Lower lobe of right lung (tissue), 2 donors: ENCODE results near the gene VPS18. TPM values are rescaled to one million over a fixed set of nuclear protein-coding genes. Genes with fewer than 3 reads are reported as not detected.

Experiments used
- ATAC-seq, 2 donors: fragments of 200-7000 bp; cut with Tn5 transposase; one replicate each; pipeline ENCODE4 v1.9.1; 2020 to 2022; ENCODE audit warnings: mild to moderate bottlenecking in 2 of 2, moderate library complexity in 2 of 2
- DNase-seq: peaks from one replicate; pipeline ENCODE4 v3.0.0-alpha.2; 2020
- H3K27ac ChIP-seq: fragments of 200-600 bp; one replicate; pipeline ENCODE4 v1.8.0; 2022
- H3K27me3 ChIP-seq: fragments of 200-600 bp; one replicate; pipeline ENCODE4 v1.8.0; 2022; ENCODE audit warnings: low read depth
- H3K36me3 ChIP-seq: fragments of 200-600 bp; one replicate; pipeline ENCODE4 v1.8.0; 2022; ENCODE audit warnings: mild to moderate bottlenecking
- H3K4me1 ChIP-seq: fragments of 200-600 bp; one replicate; pipeline ENCODE4 v1.8.0; 2022
- H3K4me3 ChIP-seq: fragments of 200-600 bp; one replicate; pipeline ENCODE4 v1.8.0; 2022; ENCODE audit warnings: mild to moderate bottlenecking
- H3K9me3 ChIP-seq: fragments of 200-600 bp; one replicate; pipeline ENCODE4 v1.8.0; 2022
- intact Hi-C: fragments of 100-400 bp; cut with DNase I; formaldehyde crosslinking; loops from one replicate; pipeline ENCODE4 v1.11.0; 2022
- total RNA-seq: library from RNA; stranded (reverse); fragmentation: NEBNext Ultra II Directional; extraction: Animal tissue kit (Norgen Biotek cat#: 25700); gene quantifications from one replicate; pipeline ENCODE4 v1.2.1, GENCODE V29; 2021
- TF ChIP-seq, protein P1 (sequence below): fragments of 200-600 bp; IDR thresholded peaks from one replicate; pipeline ENCODE4 v1.8.0; 2022; ENCODE audit warnings: antibody characterized with exemption, mild to moderate bottlenecking
- donor health status: DM: no; HTN: yes; CAD: no; lungs with severe emphysema.

VPS18 gene
- total RNA-seq, 1 donor from 2014 or later = 24.0 TPM

- intact Hi-C loops = no loop called here
- ATAC-seq (no peak), DNase-seq (no peak)
- peak overlapping the region; percentile 90 for H3K27ac ChIP-seq
- peak overlapping the region; percentile 69 for H3K4me3 ChIP-seq
- peaks cover 29% of the 10 kb centered on the region for H3K36me3 ChIP-seq
- H3K4me1 ChIP-seq = peaks cover 69% of the 10 kb centered on the region
- H3K9me3 ChIP-seq = no peaks in the 10 kb centered on the region
- no peaks in the 10 kb centered on the region for H3K27me3 ChIP-seq
- TF ChIP-seq, protein P1, sequence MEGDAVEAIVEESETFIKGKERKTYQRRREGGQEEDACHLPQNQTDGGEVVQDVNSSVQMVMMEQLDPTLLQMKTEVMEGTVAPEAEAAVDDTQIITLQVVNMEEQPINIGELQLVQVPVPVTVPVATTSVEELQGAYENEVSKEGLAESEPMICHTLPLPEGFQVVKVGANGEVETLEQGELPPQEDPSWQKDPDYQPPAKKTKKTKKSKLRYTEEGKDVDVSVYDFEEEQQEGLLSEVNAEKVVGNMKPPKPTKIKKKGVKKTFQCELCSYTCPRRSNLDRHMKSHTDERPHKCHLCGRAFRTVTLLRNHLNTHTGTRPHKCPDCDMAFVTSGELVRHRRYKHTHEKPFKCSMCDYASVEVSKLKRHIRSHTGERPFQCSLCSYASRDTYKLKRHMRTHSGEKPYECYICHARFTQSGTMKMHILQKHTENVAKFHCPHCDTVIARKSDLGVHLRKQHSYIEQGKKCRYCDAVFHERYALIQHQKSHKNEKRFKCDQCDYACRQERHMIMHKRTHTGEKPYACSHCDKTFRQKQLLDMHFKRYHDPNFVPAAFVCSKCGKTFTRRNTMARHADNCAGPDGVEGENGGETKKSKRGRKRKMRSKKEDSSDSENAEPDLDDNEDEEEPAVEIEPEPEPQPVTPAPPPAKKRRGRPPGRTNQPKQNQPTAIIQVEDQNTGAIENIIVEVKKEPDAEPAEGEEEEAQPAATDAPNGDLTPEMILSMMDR = no peak
Measured at GRCh38 chr15:40941068-40941527, 46.8 kb downstream of the VPS18 start.

DNA sequence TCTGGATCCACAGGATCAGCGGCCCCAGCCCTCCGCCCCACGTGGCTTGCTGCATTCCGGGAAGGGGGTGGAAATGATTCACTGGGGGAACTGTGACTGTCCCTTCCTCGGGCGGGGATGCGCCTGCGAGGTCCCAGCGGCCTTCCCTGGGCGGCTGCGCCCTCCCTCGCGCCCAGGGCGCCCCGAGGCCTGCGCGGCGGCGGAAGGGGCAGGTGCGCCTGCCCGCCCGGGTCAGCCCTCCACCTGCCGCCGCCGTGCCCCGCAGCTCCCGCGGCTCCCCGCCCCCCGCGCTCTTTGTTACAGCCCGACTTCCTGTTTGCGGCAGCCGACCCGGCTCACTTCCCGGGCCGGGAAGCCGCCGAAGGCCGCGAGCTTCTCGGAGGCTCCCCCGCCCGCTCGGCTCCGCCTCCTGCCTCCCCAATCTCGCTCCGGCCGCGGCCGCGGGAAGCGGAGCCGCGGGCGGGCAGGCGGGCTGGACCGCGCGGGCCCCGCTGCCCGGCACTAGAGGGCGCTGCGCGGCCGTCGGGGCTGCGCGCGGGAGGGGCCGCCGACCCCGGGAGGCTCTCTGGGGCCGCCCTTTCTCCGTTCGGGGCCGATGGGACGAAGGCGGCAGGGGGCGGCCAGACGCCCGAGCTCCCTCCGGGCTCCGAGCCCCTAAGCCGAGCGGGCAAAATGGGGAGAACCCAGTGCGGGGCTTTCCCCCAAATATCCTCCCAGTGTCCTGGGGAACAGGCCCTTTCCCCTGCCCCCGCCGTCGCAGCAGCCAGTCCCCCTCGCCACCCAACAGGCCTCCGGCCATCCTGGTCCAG is 47.5 kb downstream of the VPS18 start:
- H3K36me3 ChIP-seq = peaks cover 22% of the 10 kb centered on the region
- H3K4me1 ChIP-seq = peaks cover 63% of the 10 kb centered on the region
- H3K4me3 ChIP-seq = peak overlapping the region; percentile 69
- no peaks in the 10 kb centered on the region for H3K27me3 ChIP-seq
- peak; percentile 89 for DNase-seq
- TF ChIP-seq, protein P1 = peak; percentile 41
- peak overlapping the region; percentile 90 for H3K27ac ChIP-seq
- no peaks in the 10 kb centered on the region for H3K9me3 ChIP-seq
- intact Hi-C loops = no loop called here
- peak; percentile 90 to 95 for ATAC-seq

- Histone ChIP-seq H3K27ac (peak overlapping the region; percentile 90), H3K4me1 (peaks cover 56% of the 10 kb centered on the region), H3K36me3 (peaks cover 19% of the 10 kb centered on the region), H3K9me3 (no peaks in the 10 kb centered on the region), H3K4me3 (peak overlapping the region; percentile 69), H3K27me3 (no peaks in the 10 kb centered on the region)
- no peak for DNase-seq
- peak; percentile 18 to 21 for ATAC-seq
- intact Hi-C loops = no loop called here
- TF ChIP-seq, protein P1 = no peak
Measured at GRCh38 chr15:40942337-40942854, 48.1 kb downstream of the VPS18 start.

DNA sequence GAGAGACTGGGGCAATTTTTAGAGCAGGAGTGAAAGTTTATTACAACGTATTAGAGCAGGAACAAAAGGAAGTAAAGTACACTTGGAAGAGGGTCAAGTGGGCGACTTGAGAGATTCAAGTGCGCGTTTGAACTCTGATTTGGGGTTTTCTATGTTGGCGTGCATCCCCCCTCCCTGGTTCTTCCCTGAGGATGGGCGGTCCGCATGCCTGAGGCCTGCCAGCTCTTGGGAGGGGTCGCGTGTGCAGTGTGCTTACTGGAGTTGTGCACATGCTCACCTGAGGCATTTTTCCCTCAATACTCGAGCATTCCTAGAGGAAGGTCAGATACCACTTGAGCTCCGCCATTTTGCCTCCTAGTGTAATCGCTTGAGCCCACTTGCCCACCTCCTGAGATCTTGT is 48.6 kb downstream of the VPS18 start:
- Histone ChIP-seq H3K4me3 (peak overlapping the region; percentile 69), H3K27me3 (no peaks in the 10 kb centered on the region), H3K27ac (peak overlapping the region; percentile 90), H3K9me3 (no peaks in the 10 kb centered on the region), H3K36me3 (peaks cover 14% of the 10 kb centered on the region), H3K4me1 (peaks cover 51% of the 10 kb centered on the region)
- ATAC-seq (peak; percentile 42 to 50), DNase-seq (no peak)
- intact Hi-C loops = no loop called here
- TF ChIP-seq, protein P1 = no peak

DNA sequence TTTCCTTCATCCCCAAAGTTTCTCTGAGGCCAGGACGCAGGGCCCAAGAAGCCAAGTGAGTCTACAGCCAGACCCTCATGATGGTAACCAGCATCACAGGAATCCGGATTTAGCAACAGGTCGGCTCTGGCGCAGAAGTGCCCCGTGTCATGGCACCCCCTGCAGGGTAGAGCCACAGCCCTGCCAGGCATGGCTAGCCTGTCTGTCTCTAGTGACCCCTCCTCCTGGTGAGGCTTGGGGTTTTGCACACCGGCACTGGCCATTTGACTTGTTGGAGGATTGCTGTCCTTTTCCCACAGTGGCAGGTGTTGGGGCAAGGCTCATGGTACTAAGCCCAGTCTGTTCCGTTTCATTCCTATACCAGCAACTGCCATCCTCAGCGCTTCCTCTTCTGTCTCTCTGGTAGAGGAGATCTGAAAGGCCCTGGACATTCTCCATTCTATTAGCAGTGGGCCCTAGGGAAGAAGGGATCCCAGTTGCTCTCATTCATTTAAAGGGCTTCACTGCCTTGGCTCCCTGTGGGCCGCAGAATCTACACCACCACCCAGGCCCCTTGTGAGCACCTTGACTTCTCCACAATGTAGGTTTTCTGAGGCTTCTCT is 49.6 kb downstream of the VPS18 start:
- intact Hi-C loops = no loop called here
- no peak overlapping the region for H3K4me3 ChIP-seq
- TF ChIP-seq, protein P1 = no peak
- H3K36me3 ChIP-seq = peaks cover 5% of the 10 kb centered on the region
- H3K4me1 ChIP-seq = peaks cover 41% of the 10 kb centered on the region
- ATAC-seq = no peak
- H3K27ac ChIP-seq = no peak overlapping the region
- no peak for DNase-seq
- H3K27me3 ChIP-seq = no peaks in the 10 kb centered on the region
- H3K9me3 ChIP-seq = no peaks in the 10 kb centered on the region
